Measurements from ENCODE around the gene MACROD1. TPM values are rescaled to one million over a fixed set of nuclear protein-coding genes. Genes with fewer than 3 reads are reported as not detected.

The MACROD1 gene
- total RNA-seq, 2 donors from 2014 or later: 24.7 to 65.4 TPM

GRCh38 chr11:64042301-64042700 lies 123.6 kb downstream of the MACROD1 start:
- Histone ChIP-seq H3K4me3 (no peak overlapping the region), H3K9me3 (no peaks in the 10 kb centered on the region), H3K36me3 (replicated peaks in 1 of 2; ENCODE audit: insufficient read depth in 1 of 2, low read depth in 2 of 2) (no peaks in the 10 kb centered on the region), H3K27me3 (no peaks in the 10 kb centered on the region), H3K4me1 (no peaks in the 10 kb centered on the region), H3K27ac (no peak overlapping the region)
- intact Hi-C loops (cut with DNase I): no loop called here
- no peak for DNase-seq
- no peak for ATAC-seq
- TF ChIP-seq, protein P1, sequence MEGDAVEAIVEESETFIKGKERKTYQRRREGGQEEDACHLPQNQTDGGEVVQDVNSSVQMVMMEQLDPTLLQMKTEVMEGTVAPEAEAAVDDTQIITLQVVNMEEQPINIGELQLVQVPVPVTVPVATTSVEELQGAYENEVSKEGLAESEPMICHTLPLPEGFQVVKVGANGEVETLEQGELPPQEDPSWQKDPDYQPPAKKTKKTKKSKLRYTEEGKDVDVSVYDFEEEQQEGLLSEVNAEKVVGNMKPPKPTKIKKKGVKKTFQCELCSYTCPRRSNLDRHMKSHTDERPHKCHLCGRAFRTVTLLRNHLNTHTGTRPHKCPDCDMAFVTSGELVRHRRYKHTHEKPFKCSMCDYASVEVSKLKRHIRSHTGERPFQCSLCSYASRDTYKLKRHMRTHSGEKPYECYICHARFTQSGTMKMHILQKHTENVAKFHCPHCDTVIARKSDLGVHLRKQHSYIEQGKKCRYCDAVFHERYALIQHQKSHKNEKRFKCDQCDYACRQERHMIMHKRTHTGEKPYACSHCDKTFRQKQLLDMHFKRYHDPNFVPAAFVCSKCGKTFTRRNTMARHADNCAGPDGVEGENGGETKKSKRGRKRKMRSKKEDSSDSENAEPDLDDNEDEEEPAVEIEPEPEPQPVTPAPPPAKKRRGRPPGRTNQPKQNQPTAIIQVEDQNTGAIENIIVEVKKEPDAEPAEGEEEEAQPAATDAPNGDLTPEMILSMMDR (IDR thresholded peaks at IDR 0.05): no peak
- no peak for TF ChIP-seq POLR2A (IDR thresholded peaks at IDR 0.05)
- WGBS, 2 donors: 83 to 94% methylated on average over 2 to 4 of the region's 4 CpGs

- intact Hi-C loops (cut with DNase I): no loop called here
- TF ChIP-seq, protein P1 (IDR thresholded peaks at IDR 0.05): no peak
- no peak for TF ChIP-seq POLR2A (IDR thresholded peaks at IDR 0.05)
- H3K4me3 ChIP-seq: no peak overlapping the region
- peaks cover 4% of the 10 kb centered on the region for H3K4me1 ChIP-seq
- DNase-seq: no peak
- ATAC-seq: no peak
- H3K27me3 ChIP-seq: no peaks in the 10 kb centered on the region
- H3K27ac ChIP-seq: no peak overlapping the region
- no peaks in the 10 kb centered on the region for H3K36me3 ChIP-seq (replicated peaks in 1 of 2; ENCODE audit: insufficient read depth in 1 of 2, low read depth in 2 of 2)
- H3K9me3 ChIP-seq: no peaks in the 10 kb centered on the region
- WGBS, 2 donors: 94 to 100% methylated on average over 1 to 9 of the region's 9 CpGs
These were observed 124.1 kb downstream of the MACROD1 start for GRCh38 chr11:64041846-64042245.

DNA sequence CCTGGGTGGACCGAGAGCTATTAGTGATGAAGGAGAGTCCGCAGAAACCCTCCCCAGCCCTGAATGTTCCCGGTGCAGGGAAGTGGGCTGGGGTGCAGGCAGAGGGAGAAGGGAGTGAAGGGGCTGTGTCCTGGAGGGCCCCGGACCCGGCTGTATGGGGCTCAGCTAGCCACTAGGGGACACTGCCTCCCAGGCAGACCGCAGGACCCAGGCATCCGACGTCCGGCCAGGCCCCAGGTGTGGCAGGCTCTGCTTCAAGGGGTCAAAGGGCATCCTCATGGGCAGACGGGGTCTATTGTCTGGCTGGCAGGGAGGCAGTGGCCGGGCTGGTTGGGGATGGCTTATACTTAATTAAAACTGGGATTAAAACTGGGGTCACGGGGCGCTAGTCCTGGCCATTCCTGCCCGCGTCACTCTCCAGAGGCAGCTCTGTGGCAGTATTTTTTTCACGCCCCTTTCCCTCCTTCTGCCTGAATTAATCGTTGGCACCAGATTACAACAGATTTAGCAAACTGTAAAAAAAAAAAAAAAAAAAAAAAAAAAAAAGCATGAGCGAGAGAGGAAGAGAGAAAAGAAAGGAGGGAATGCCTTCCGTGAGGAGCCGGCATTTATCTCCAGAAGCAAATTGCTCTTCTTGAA lies 125.1 kb downstream of the MACROD1 start:
- H3K4me3 ChIP-seq: no peak overlapping the region
- H3K27me3 ChIP-seq: no peaks in the 10 kb centered on the region
- intact Hi-C loops (cut with DNase I): no loop called here
- TF ChIP-seq, protein P1 (IDR thresholded peaks at IDR 0.05): peak in 6 of 7 experiments; percentile 28 to 57 (median 45)
- TF ChIP-seq POLR2A (IDR thresholded peaks at IDR 0.05): no peak
- WGBS, 2 donors: 66 to 79% methylated on average over 11 to 19 of the region's 20 CpGs
- H3K9me3 ChIP-seq: no peaks in the 10 kb centered on the region
- H3K4me1 ChIP-seq: peaks cover 15% of the 10 kb centered on the region
- H3K27ac ChIP-seq: no peak overlapping the region
- DNase-seq (peak; percentile 11 to 39 (median 26)), ATAC-seq (no peak)
- H3K36me3 ChIP-seq (replicated peaks in 1 of 2; ENCODE audit: insufficient read depth in 1 of 2, low read depth in 2 of 2): no peaks in the 10 kb centered on the region

DNA sequence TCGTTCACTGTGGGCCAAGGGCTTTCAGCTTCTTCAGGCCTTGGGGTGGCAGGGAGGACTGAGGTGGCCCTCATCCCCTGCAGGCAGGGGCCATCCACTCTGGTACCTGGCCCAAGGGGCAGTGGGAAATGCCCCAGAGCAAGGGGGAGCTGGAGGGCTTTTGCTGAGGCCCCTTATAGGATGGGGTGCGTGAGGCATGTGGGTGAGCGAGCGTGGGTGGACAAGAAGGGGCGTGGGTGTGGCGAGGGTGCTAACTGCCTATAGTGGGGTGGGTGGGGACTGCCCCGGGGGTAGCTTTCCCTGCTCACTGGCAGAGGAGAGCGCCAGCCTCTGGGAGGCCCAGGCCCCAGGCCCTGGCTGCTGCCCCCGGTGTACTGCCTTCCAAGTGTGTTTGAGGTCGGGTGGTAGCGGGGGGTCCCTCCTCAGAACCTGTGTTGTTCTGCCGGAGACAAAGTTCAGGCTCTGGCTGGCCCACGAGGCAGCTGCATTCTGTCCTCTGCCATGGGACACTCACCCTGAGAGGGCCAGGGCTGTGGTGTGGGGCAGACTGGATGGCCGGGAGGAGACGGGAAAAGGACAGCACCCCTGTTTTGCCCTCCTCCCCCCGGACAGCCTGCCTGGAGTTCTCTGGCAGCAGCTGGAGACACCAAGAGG lies 126.8 kb downstream of the MACROD1 start:
- no peaks in the 10 kb centered on the region for H3K9me3 ChIP-seq
- no peaks in the 10 kb centered on the region for H3K36me3 ChIP-seq (replicated peaks in 1 of 2; ENCODE audit: insufficient read depth in 1 of 2, low read depth in 2 of 2)
- H3K27me3 ChIP-seq: no peaks in the 10 kb centered on the region
- TF ChIP-seq, protein P1 (IDR thresholded peaks at IDR 0.05): no peak
- TF ChIP-seq POLR2A (IDR thresholded peaks at IDR 0.05): no peak
- DNase-seq (no peak), ATAC-seq (no peak)
- peaks cover 15% of the 10 kb centered on the region for H3K4me1 ChIP-seq
- no peak overlapping the region for H3K27ac ChIP-seq
- WGBS, 2 donors: 80 to 91% methylated on average over 1 to 16 of the region's 16 CpGs
- H3K4me3 ChIP-seq: no peak overlapping the region
- intact Hi-C loops (cut with DNase I): no loop called here
